SJCRH30 (cell line): Measurements from ENCODE around the gene ZCCHC9. TPM values are rescaled to one million over a fixed set of nuclear protein-coding genes. Genes with fewer than 3 reads are reported as not detected.
"Not testable (repeated sequence)": the region's sequence is repeated elsewhere in the genome, so short reads cannot be mapped to it uniquely, and the experiment has no call there.

Source experiments
- DNase-seq, 2 experiments: peaks; one replicate each; pipeline ENCODE4 v3.0.0-alpha.2; 2015 to 2020
- H3K27ac ChIP-seq: fragments of 250-450 bp; sonication (Bioruptor Pico); 2 replicates; pipeline ENCODE4 v1.5.1; 2020; ENCODE audit warnings: mild to moderate bottlenecking, moderate library complexity
- H3K27me3 ChIP-seq: fragments of 250-450 bp; sonication (Bioruptor Pico); 2 replicates; pipeline ENCODE4 v1.5.1; 2020; ENCODE audit warnings: mild to moderate bottlenecking, moderate library complexity
- H3K36me3 ChIP-seq: fragments of 250-450 bp; sonication (Bioruptor Pico); 2 replicates; pipeline ENCODE4 v1.5.1; 2020; ENCODE audit warnings: mild to moderate bottlenecking, moderate library complexity
- H3K4me1 ChIP-seq: fragments of 250-450 bp; sonication (Bioruptor Pico); 2 replicates; pipeline ENCODE4 v1.5.1; 2020; ENCODE audit warnings: mild to moderate bottlenecking, moderate library complexity
- H3K4me3 ChIP-seq: fragments of 250-450 bp; sonication (Bioruptor Pico); 2 replicates; pipeline ENCODE4 v1.5.1; 2020; ENCODE audit warnings: mild to moderate bottlenecking, moderate library complexity
- H3K9me3 ChIP-seq: fragments of 250-450 bp; sonication (Bioruptor Pico); replicated peaks from 2 replicates; pipeline ENCODE4 v1.5.1; 2020; ENCODE audit warnings: mild to moderate bottlenecking, moderate library complexity
- total RNA-seq: library from RNA; depleted of rRNA; stranded (reverse); fragments of >200 nt; shearing (Covaris generic); gene quantifications from 2 replicates; pipeline ENCODE4 v1.2.3, GENCODE V29; 2014

The ZCCHC9 gene
- total RNA-seq, 1 experiment from 2014 or later, result 46.9 TPM

DNA sequence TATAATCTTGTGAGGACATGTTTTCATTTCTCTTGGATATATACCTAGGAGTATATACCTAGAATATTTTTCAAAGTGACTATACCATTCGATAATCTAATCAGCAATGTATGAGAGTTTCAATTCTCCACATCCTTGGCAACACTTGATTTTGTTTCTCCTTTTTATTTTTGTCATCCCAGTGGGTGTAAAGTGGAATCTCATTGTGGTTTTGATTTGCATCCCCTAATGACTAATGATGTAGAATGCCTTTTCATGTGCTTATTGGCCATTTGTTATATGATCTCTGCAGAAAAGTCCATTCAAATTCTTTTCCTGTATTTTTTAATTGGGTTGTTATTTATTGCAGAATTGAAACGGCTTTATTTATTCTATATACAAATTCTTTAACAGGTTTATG lies 15.2 kb downstream of the ZCCHC9 start:
- Histone ChIP-seq H3K4me1 (peaks cover 30% of the 10 kb centered on the region), H3K27me3 (no peaks in the 10 kb centered on the region), H3K27ac (no peak overlapping the region), H3K9me3 (no peaks in the 10 kb centered on the region), H3K4me3 (no peak overlapping the region), H3K36me3 (peaks cover 16% of the 10 kb centered on the region)
- no peak for DNase-seq

DNA sequence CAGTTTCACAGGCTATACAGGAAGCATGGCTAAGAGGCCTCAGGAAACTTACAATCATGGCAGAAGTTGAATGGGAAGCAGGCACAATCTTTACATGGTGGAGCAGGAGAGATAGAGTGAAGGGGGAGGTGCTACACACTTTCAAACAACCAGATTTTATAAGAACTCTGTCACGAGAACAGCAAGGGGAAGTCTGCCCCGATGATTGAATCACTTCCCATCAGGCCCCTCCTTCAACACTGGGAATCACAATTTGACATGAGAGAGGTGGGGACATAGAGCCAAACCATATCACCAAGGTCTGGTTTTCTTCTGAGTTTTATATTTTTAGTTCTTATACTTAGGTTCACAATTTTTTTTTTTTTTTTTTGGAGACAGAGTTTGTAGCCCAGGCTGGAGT lies 16.1 kb downstream of the ZCCHC9 start:
- Histone ChIP-seq H3K36me3 (peaks cover 9% of the 10 kb centered on the region), H3K27ac (no peak overlapping the region), H3K4me3 (no peak overlapping the region), H3K27me3 (no peaks in the 10 kb centered on the region), H3K9me3 (no peaks in the 10 kb centered on the region), H3K4me1 (peaks cover 30% of the 10 kb centered on the region)
- no peak for DNase-seq

DNA sequence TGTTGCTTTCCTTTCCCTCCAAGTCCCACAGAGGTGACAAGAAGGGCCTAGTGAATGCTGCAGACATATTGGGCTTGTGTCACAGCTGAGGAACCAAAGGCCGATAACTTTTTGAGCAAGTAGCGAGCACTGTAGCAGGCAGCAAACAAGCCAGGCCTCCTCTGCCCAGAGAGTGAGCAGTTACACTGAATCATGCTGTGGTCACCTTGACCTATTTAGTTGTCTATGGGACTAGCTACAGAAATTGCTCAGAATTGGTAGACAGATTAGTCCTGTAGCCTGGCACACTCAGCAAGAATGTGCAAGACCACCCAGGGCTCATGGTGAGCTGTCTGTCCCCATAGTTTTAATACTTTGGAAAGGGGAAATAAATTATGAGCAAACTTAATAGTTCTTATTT lies 25.2 kb downstream of the ZCCHC9 start:
- Histone ChIP-seq H3K4me3 (no peak overlapping the region), H3K27ac (no peak overlapping the region), H3K9me3 (no peaks in the 10 kb centered on the region), H3K27me3 (no peaks in the 10 kb centered on the region), H3K36me3 (no peaks in the 10 kb centered on the region), H3K4me1 (peaks cover 10% of the 10 kb centered on the region)
- no peak for DNase-seq

DNA sequence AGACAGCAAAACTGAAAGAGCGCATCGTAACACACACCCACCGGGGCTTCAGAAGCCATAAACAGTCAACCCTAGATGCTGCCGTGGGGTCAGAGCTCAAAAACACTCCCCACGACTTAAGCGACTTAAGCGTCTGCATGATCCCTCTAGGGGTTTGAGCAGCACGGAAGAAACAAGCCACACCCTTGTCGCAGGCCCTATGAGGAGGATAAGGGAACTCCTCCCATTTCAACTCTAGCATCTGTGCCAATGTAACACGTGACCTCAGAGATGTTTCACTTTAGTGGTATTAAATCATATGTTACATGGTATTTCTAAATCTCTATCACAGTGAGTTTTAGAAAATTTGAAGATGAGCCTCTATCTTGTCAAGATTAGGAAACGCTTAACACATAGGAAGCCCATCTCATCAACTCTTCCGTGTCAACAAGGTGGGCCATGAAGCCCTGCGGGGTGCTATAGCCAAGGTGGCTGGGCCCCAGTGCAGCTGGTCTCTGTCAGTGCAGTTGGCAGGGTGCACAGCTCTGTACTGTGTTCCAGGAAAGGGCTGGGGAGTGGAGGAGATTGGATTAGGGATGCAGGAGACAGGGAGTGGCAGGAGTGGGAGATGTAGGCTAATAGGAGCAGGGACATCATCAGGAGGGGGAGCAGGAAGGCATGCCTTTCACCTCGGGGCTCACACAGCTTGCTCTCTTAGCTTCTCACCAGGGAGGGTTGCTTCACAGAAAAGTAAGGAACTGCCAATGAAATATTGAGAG lies 33.1 kb downstream of the ZCCHC9 start:
- no peaks in the 10 kb centered on the region for H3K9me3 ChIP-seq
- no peak overlapping the region for H3K27ac ChIP-seq
- peak overlapping the region; percentile 46 for H3K4me3 ChIP-seq
- peak; percentile 16 to 36 for DNase-seq
- no peaks in the 10 kb centered on the region; the same call in 1 of the 2 replicates for H3K4me1 ChIP-seq
- H3K27me3 ChIP-seq, result no peaks in the 10 kb centered on the region
- H3K36me3 ChIP-seq, result no peaks in the 10 kb centered on the region

DNA sequence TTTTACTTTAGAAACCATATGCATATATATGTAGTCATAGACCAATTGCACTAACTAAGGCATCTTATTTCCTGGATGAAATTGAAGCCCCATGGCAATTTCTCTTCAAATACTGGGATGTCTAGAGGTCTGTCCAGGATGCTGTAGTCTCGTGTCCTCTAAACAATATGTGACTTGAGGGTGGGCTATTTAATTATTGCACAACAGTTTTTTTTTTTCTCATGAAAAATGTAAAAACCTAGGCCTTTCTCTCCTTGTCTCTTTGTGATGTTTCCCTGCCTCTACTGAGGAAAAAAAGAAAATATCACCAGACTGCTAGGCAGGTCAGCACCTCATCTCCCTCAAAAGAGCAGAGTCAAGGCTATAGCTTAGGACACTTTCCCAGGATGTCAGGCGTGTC lies 34.6 kb downstream of the ZCCHC9 start:
- Histone ChIP-seq H3K4me3 (no peak overlapping the region), H3K36me3 (no peaks in the 10 kb centered on the region), H3K4me1 (no peaks in the 10 kb centered on the region; the same call in 1 of the 2 replicates), H3K27ac (no peak overlapping the region), H3K9me3 (no peaks in the 10 kb centered on the region), H3K27me3 (no peaks in the 10 kb centered on the region)
- no peak for DNase-seq

DNA sequence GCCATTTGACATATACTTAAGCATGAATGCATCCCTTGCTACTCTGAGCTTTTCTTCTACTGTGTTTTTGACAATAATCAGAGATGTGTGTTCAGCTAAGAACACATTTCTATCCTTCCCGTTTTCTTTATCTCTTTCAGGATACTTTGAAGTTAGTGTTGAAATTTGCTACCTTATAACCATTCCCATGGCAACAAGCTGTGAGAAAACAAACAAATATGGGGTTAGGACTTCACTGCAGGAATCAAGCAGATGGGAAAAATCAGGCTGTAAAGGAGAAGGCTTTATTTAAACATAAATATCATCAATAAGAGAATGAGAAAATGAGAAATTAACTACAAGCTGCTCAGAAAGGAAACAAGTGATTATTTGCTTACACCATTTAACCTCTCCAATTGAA lies 35.2 kb downstream of the ZCCHC9 start:
- DNase-seq, result no peak
- H3K27me3 ChIP-seq, result no peaks in the 10 kb centered on the region
- no peak overlapping the region for H3K4me3 ChIP-seq
- H3K27ac ChIP-seq, result no peak overlapping the region
- no peaks in the 10 kb centered on the region for H3K36me3 ChIP-seq
- no peaks in the 10 kb centered on the region; the same call in 1 of the 2 replicates for H3K4me1 ChIP-seq
- no peaks in the 10 kb centered on the region for H3K9me3 ChIP-seq

DNA sequence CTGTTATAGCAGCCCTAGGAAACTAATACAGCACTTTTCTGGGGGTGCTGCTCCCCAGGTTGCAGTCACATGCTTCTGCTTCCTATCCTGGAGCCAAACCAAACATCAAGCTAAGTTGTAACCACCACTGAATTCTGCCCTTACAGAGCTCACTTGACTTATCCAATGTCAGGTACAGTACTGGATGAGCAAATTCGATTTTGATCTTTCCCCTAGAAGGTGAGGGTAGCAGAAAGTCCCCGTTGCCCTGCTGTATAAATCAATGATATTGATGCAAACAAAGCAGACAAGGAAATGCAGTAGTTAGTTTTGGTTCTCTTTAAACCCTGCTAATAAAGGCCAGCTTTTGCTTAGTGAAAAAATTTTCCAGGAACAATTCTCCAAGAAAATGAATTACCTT lies 36.4 kb downstream of the ZCCHC9 start:
- Histone ChIP-seq H3K4me1 (no peaks in the 10 kb centered on the region), H3K27ac (no peak overlapping the region), H3K4me3 (no peak overlapping the region), H3K36me3 (no peaks in the 10 kb centered on the region), H3K27me3 (no peaks in the 10 kb centered on the region), H3K9me3 (no peaks in the 10 kb centered on the region)
- no peak for DNase-seq

DNA sequence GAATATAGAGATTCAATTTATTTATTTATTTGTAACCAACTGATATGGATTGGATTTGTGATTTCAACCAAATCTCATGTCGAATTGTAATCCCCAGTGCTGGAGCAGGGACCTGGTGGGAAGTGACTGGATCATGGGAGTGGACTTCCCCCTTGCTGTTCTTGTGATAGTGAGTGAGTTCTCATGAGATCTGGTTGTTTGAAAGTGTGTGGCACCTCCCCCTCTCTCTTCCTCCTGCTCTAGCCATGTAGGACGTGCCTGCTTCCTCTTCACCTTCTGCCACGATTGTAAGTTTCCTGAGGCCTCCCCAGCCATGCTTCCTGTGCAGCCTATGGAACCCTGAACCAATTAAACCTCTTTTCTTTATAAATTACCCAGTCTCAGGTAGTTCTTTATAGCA lies 36.8 kb downstream of the ZCCHC9 start:
- not testable (repeated sequence) for H3K27ac ChIP-seq, H3K4me3 ChIP-seq, H3K4me1 ChIP-seq, DNase-seq, H3K27me3 ChIP-seq, H3K36me3 ChIP-seq, H3K9me3 ChIP-seq

DNA sequence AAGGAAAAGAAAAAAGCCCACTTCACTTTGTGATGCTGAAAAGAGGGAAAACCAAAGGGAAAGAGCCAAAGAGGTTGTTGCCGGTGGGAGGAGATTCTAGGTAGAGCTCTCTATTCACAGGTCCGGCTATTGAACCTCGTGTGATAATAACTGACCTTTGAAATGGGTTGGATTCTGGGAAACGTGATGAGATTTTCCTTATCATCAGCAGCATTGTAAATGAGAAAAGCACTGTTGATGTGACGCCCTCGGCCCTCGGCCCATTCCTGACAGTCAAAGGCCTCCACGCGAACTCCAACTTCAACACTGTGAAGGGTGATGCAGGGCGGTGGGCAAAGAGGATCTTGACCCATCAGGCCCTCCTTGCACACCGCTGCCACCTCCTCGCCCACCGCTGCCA lies 43.3 kb downstream of the ZCCHC9 start:
- DNase-seq, result no peak
- no peaks in the 10 kb centered on the region for H3K27me3 ChIP-seq
- no peaks in the 10 kb centered on the region for H3K36me3 ChIP-seq
- no peak overlapping the region for H3K4me3 ChIP-seq
- H3K4me1 ChIP-seq, result no peaks in the 10 kb centered on the region
- no peak overlapping the region for H3K27ac ChIP-seq
- no peaks in the 10 kb centered on the region for H3K9me3 ChIP-seq

DNA sequence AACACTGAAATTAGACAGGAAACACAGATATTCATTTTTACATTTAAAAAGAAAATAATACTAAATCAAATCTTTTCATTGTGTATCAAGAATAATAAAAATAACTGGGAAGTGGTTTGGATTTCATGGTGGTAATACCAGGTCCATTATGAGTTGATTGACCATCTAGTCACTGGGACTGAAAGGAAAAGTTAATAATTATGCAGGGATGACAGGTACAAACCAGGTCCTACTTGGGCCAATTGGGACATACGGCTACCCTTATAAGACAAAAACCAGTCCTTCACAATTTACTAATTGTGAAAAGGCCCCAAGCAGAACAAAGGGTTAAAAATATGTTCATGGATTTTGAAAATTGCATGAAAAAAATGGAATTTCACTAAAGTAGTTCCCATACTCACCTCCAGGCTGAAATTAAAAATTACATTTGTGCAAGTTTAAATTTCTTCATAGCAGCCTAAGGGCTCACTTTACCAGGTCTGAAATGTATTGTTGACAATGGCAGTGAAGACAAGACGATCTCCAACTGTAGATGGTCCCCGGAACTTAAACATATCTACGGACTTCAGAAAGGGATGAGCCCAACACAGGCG lies 44.1 kb downstream of the ZCCHC9 start:
- H3K4me3 ChIP-seq, result no peak overlapping the region
- no peaks in the 10 kb centered on the region for H3K27me3 ChIP-seq
- no peaks in the 10 kb centered on the region for H3K4me1 ChIP-seq
- no peak for DNase-seq
- no peak overlapping the region for H3K27ac ChIP-seq
- H3K36me3 ChIP-seq, result no peaks in the 10 kb centered on the region
- no peaks in the 10 kb centered on the region for H3K9me3 ChIP-seq

DNA sequence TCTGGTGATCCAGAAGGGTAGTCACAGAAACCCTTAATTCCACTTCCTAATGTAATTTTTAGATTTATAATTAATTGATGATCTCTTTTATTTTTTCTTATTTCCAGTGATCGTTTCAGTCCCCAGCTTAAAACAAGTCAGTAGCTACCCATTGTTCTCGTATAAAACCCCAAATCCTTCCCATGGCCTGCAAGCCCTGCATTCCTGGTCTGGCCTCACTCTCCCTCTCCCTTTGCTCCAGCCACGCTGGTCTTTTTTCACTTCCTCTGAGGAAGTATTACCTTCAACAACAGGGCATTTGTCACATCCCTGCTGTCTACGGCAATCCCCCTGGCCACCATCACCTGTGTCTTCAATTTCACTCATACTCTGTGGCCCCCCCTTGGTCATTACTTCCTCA lies 47.8 kb downstream of the ZCCHC9 start:
- no peak for DNase-seq
- no peaks in the 10 kb centered on the region for H3K36me3 ChIP-seq
- H3K4me3 ChIP-seq, result no peak overlapping the region
- H3K9me3 ChIP-seq, result no peaks in the 10 kb centered on the region
- no peaks in the 10 kb centered on the region for H3K4me1 ChIP-seq
- no peak overlapping the region for H3K27ac ChIP-seq
- no peaks in the 10 kb centered on the region for H3K27me3 ChIP-seq

DNA sequence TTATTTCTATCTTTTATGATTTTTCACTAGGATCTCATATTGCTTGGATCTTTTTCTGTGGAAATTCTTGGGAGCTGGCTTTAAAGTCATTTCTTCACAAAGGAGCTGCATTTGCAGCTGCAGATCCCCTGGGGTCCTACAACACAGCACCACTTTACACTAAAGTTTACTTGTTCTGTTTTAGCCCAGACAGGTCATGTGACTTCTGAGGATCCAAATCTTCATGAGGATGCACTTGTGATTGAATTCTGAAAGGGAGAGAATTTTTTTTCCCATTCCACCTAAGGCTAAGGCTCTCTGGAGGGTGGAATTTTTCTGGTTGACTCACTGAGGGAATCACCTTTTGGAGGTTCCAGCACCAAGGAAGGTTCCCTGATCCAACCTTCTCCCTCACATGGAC lies 49.1 kb downstream of the ZCCHC9 start:
- Histone ChIP-seq H3K4me1 (no peaks in the 10 kb centered on the region), H3K27ac (no peak overlapping the region), H3K27me3 (no peaks in the 10 kb centered on the region), H3K4me3 (no peak overlapping the region), H3K36me3 (no peaks in the 10 kb centered on the region), H3K9me3 (no peaks in the 10 kb centered on the region)
- no peak for DNase-seq

DNA sequence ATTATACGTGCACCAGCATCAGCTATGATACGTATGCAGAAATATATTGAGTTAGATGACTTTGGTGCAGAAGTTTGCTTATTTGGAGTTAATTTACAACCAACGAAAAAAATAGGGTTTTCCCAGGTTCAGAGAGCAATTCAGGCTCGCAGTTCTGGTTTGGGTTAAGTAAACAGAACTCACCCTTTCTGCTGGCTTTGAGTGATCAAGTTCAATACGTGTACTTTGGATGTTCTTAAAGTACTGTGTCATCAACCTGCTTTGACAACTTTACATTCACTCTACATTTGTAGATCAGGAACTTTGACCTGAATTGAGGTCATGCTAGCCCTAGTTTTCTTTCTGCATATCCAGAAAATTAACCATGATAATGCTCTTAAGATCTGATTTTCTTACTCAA lies 51.8 kb downstream of the ZCCHC9 start:
- no peaks in the 10 kb centered on the region for H3K9me3 ChIP-seq
- no peaks in the 10 kb centered on the region for H3K36me3 ChIP-seq
- no peaks in the 10 kb centered on the region for H3K4me1 ChIP-seq
- H3K27me3 ChIP-seq, result no peaks in the 10 kb centered on the region
- no peak for DNase-seq
- H3K27ac ChIP-seq, result no peak overlapping the region
- no peak overlapping the region for H3K4me3 ChIP-seq

DNA sequence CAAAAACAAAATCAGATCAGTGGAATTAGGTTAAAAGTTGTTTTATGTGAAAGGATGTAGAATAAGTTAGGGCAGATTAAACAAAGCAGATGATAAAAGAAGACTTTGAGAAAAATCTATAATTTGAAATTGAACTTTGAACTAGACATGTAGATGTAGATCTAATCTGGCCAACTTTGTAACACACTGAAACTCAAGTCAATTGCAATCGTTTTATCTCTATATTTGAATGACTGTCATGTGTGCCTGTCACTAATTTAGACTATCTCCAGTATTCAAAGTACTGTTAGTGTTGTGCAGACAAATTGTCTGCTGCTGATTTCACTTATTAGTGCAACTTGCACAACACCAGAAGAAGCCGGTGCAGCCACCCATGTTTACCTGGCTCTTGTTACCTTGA lies 52.7 kb downstream of the ZCCHC9 start:
- no peak for DNase-seq
- Histone ChIP-seq H3K27me3 (no peaks in the 10 kb centered on the region), H3K4me1 (no peaks in the 10 kb centered on the region), H3K9me3 (no peaks in the 10 kb centered on the region), H3K4me3 (no peak overlapping the region), H3K27ac (no peak overlapping the region), H3K36me3 (no peaks in the 10 kb centered on the region)

DNA sequence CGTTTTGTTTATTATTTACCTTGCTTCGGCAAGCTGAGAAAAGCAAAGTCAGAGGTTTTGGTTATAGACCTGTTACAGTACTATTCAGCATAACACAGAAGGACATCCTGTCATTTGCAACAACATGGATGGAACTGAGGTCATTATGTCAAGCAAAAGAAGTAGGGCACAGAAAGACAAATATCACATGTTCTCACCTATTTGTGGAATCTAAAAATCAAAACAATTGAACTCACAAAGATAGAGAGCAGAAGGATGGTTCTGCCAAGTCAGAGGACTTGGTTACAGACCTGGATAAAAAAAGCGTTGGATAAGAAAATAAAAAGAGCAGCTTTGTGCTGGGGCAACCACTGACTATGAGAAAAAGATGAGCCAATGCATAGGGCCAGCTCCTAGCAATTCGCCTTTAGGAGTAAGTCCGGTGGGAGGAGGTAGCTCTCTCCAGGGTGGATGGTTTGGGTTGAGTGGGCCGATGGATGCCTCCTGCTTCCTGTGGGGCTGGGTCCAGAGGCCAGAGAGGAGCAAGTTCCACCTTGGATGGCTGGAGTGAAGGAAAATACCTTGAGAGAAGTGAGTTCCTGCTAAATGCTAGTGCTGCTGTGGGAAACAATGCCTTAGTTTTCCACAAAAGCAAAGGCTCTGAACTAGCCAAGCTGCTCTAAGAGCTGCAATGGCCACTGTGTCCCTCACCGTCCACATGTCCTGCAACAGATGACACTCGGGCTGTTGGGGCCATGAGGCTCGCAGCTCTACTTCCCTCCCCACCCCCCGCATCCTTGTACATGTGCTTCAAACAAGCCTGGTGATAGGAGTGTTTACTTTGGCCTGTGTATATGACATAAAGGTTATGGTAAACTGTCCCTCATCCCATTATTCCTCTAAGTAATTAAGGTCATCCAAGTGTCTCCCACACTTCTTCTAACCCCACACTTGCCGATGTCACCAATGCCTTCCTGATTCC lies 54.2 kb downstream of the ZCCHC9 start:
- Histone ChIP-seq H3K9me3 (no peaks in the 10 kb centered on the region), H3K36me3 (no peaks in the 10 kb centered on the region), H3K4me3 (no peak overlapping the region), H3K27me3 (no peaks in the 10 kb centered on the region), H3K4me1 (no peaks in the 10 kb centered on the region), H3K27ac (no peak overlapping the region)
- DNase-seq, result no peak
